CD4-positive, alpha-beta T cell treated with Interleukin-6 at 100 ng/mL for 8 hours (primary cell): ENCODE measurements around the gene NRN1L.
A peak's percentile ranks its signal among the peaks of the same experiment; 100 is the strongest.
"Not testable (repeated sequence)": the region's sequence is repeated elsewhere in the genome, so short reads cannot be mapped to it uniquely, and the experiment has no call there.

Source experiments
- DNase-seq: peaks from one replicate; pipeline ENCODE4 v3.0.0-alpha.2; 2020; ENCODE audit warnings: mixed read lengths, low spot score

The NRN1L gene

DNA sequence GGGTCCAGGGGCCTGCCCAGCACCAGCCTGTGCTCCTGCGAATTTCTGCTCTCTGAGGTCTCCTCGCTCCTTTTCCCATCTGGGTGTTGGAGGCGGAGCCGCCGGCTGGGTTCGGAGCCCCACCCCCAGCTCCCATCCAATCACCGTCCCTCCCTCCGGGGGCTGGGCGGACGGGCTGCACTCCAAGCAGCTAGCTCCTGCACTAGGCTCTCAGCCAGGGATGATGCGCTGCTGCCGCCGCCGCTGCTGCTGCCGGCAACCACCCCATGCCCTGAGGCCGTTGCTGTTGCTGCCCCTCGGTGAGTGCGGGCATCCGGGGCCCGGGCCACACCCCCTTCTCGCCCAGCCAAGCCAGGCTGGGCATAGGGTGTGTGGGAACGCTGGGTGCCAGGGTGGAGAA, at the start of gene NRN1L:
NRN1L (plus strand) TSS at position 202 of the 400 bp plus-strand sequence; CDS start at position 221, 19 bp downstream.
- no peak for DNase-seq

- not testable (repeated sequence) for DNase-seq
Observed at GRCh38 chr16:67837190-67837589, 47.5 kb upstream of the NRN1L start.

- no peak for DNase-seq
Observed at GRCh38 chr16:67837811-67838210, 46.9 kb upstream of the NRN1L start.

DNA sequence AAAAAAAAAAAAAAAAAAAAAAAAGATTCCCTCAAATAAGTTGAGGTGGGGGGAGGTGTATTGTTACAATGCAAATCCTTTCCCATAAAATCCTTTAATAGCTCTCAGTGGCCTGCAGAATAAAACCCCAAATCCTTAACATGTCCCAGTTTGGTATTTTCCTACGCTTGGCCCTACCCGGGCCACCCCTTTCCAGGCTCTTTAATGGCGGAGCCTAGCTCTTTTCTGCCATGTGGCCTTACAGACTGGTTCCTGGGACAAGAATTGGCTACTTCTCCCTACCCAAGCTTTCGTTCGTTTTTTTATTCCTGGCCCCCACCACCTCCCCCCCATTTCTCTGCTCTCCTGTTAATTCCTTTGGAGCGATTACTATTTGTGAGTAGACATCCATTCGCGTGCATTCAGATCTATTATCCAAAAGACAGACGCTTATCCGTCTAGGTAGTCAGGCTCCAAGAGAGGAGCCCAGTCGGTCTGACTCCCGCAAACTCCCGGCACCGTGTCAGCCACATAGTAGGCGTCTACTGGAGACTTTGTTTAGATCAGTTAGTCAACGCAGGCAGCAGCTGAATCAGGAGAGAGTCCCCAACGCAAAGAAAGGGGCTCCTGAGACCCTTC, 43.4 kb upstream of the NRN1L start:
- DNase-seq: no peak

GRCh38 chr16:67841816-67842508, 42.7 kb upstream of the NRN1L start, which contains the start of gene THAP11:
Gene THAP11, plus strand, starts transcription at chr16:67842320. Its CDS starts 235 bp downstream, at chr16:67842555.
- peak; percentile 93 for DNase-seq

DNA sequence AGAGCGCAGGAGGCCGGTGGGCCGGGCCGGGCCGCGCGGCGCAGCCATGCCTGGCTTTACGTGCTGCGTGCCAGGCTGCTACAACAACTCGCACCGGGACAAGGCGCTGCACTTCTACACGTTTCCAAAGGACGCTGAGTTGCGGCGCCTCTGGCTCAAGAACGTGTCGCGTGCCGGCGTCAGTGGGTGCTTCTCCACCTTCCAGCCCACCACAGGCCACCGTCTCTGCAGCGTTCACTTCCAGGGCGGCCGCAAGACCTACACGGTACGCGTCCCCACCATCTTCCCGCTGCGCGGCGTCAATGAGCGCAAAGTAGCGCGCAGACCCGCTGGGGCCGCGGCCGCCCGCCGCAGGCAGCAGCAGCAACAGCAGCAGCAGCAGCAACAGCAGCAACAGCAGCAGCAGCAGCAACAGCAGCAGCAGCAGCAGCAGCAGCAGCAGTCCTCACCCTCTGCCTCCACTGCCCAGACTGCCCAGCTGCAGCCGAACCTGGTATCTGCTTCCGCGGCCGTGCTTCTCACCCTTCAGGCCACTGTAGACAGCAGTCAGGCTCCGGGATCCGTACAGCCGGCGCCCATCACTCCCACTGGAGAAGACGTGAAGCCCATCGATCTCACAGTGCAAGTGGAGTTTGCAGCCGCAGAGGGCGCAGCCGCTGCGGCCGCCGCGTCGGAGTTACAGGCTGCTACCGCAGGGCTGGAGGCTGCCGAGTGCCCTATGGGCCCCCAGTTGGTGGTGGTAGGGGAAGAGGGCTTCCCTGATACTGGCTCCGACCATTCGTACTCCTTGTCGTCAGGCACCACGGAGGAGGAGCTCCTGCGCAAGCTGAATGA, 42.0 kb upstream of the NRN1L start:
- DNase-seq: peak; percentile 57

DNA sequence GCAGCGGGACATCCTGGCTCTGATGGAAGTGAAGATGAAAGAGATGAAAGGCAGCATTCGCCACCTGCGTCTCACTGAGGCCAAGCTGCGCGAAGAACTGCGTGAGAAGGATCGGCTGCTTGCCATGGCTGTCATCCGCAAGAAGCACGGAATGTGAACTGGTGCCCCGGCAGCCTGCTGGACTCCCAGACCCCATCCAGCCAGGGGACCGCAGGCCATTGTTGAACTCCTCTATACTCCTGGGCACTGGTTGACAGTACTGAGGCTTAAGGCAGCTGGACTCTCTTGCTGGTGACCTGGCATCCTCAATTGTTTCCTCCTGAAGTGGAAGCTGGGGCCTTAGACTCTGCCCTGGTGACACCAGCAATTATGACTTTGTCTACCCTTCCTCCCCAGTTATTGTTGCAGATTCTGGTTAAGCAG, 41.3 kb upstream of the NRN1L start:
- no peak for DNase-seq

DNA sequence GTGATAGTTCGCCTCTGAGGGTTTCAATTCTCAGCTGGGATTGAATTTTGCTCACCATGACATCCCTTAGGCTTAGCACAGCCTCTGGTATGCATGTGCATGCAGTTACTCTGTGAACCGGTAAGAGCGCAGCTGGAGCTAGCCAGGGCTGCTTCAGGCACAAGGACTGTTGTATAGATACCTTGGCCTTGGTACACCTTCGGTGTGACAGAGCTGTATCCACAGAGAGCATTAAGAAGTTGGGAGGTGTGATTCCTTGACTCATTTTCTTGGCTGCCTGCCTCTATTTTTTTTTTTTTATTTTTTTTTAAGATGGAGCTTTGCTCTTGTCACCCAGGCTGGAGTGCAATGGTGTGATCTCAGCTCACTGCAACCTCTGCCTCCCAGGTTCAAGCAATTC, 40.2 kb upstream of the NRN1L start:
- DNase-seq: no peak

DNA sequence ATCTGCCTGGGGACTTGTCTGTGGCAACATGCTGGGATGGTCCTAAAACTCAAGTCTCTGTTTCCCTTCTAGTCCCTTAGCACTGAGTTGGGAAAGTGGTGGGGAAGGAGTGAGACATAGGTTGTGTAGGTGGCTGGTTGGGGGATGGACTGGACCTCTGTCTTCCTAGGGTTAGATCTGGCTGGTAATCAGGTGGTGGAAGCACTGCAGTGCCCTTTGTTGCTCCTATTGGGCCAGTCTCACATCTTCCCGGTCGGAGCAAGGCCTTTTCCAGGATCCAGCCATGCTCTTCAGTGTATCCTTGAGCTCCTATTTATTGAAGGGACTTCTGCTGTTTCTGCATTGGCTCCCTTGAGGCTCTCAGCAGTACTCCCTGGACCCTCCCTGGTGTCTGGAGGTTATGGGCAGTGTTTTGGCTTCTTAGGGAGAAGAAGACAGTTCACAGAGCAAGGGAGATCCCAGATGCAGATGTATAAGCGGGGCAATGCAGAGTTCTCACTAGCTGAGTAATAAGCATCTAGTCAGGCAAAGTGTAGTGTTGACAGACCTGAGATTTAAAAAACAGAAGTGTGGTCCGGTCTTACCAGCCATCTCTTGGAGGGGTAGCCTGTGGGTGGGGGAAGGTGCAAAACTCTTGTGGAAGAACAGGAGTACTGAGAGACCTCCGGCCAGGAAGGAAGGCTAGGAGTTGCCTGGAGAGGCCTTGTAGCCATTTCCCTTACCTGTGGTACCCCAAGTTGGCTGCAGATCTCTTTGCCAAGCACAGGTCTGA, 39.2 kb upstream of the NRN1L start:
- no peak for DNase-seq

- DNase-seq: no peak
Observed at GRCh38 chr16:67846063-67846319, 38.7 kb upstream of the NRN1L start.

GRCh38 chr16:67846320-67847063, 38.2 kb upstream of the NRN1L start, which contains the start of gene NUTF2:
Gene NUTF2, plus strand, starts transcription at chr16:67846933. Its CDS starts 18,198 bp downstream, at chr16:67865131.
- peak; percentile 92 for DNase-seq

DNA sequence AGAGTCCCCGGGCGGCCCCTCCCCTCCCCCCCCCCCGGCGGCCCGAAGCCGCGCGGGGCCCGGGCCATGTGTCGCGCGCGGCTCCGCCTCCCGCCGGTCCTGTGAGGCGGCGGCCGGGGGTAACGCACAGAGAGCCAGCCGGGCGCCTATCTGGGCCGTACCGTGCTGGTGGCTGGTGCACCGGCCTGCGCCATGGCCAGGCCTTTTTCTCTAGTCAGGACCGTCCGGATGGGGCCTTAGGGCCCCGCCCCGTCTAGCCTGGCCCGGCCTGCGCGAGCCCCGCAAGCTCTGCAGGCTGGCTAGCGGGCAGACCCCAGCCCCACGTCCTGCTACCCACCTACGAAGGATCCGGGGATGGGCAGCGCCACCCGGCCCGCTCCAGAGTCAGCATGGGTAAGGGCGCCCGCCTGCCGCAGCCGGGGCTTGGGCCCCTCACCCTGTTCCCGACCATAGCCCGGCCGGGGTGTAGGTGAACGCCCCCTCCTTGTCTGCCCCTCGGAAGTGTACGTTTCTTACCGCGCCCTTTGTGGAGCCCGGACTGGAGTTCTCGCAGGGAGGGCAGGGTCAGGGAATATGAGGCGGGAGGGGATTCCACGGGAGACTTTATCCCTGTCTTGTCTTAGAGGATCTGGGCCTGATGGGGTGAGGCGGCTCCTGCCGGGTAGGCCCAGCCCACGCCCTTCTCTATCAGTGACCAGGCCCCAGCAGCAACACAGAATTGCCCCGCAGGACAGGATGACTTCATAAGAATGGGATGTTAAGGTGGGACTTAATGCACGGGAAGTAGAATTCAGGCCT, 37.4 kb upstream of the NRN1L start, which contains the start of gene CENPT:
CENPT (minus strand) TSS at position 630 of the 798 bp plus-strand sequence. CDS start 13,834 bp downstream, outside the sequence.
- DNase-seq: no peak

GRCh38 chr16:67848118-67848517, 36.6 kb upstream of the NRN1L start:
- DNase-seq: no peak

DNA sequence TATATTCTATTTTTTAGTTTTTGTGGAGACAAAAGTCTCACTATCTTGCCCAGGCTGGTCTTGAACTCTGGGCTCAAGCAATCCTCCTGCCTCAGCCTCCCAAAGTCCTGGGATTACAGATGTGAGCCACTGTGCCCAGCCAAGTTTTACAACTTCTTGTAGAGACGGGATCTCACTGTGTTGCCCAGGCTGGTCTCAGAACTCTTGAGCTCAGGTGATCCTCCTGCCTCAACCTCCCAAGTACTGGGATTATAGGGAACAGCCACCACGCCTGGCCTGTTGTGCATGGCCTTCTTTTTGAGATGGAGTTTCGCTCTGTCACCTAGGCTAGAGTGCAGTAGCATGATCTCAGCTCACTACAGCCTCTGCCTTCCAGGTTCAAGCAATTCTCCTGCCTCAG, 31.0 kb upstream of the NRN1L start:
- DNase-seq: no peak

GRCh38 chr16:67855789-67856188, 28.9 kb upstream of the NRN1L start:
- DNase-seq: no peak

DNA sequence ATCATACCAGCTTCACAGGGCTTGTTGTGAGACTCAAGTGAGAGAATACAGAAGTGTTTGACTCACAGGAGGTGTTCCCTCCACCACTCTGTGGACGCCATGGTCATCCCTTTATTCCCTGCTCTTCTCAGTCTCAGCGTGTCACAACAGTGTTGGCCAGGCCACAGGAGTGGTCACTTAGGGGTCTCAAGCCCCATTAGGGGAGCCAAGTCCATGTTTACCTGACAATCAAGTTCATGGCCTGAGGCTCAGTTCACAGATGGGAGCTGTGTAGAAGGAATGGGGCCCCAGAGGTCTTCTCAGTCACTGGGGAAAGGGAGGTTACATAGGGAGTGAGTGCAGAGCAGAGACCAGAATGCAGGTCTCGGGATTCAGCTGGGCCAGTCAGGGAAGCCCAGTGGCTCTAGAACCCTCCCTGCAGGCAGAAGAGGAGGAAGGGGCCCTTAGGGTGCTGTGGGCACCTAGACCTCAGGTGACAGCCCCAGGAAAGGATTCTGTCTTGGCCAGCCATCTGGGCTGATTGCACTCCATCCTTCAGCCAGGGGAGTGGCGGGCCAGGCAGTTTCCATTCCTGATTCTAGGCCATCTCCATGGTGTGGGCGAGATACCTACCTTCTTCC, 27.6 kb upstream of the NRN1L start:
- DNase-seq: no peak

DNA sequence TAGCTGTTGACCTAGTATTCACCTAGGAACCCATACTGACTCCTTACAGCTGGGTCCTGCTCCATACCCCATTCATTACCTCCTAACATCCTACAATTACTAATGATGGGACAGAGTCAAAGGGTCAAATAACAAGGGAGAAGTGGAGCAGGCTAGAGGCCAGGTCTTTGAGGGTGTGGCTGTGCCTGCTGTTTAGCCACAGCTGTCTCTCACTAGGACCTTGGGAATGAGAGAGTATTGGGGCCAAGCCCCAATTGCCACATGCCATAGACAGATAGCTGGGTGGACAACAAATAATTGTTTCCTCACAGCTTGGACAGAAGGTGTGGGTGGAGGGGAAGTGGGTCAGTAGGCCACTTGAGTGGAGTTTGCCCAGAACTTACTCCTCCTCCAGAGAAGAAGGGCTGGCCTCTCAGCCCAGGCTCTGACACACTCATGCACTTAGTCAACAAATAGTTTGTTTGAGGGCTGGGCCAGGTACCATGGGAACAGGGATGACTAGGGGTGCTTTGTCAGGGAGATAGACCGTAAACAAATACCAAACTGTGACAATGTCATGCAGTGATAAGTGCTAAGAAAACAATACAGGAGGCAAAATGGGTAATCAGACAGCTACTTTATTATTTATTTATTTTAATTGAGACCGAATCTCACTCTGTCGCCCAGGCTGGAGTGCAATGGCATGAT, 27.0 kb upstream of the NRN1L start:
- DNase-seq: peak; percentile 21

DNA sequence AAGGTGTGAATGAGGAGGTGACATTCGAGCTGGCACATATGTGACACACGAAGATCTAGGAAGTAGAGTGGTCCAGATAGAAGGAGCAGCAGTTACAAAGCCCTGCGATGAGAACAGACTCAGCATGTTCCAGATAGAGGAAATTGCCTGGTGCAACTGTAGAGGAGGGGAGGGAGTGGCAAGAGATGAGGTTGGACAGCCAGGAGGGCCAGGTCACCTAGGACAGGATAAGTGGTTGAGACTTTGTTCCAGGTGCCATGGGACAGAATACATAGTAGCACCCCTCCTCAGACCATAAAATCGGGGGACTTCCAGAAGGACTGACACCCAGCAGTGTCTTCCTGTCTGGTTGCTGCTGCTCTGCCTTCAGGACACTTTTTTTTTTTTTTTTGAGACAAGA, 26.2 kb upstream of the NRN1L start:
- DNase-seq: no peak
